HepG2 (cell line): ENCODE data around the gene CEP20. TPM values are rescaled to one million over a fixed set of nuclear protein-coding genes. Genes with fewer than 3 reads are reported as not detected.

Source experiments
- AGO2 ChIP-seq: fragments of 200-400 bp; formaldehyde crosslinking; optimal IDR thresholded peaks from 2 replicates; pipeline ENCODE3; 2017; ENCODE audit warnings: mild to moderate bottlenecking, low read depth, low read length, moderate library complexity
- ARHGAP35 ChIP-seq: sonication (generic); formaldehyde crosslinking; IDR thresholded peaks from 2 replicates; pipeline ENCODE4 v1.9.0; 2022; ENCODE audit warnings: mild to moderate bottlenecking, inconsistent platforms, moderate library complexity, missing genetic modification reagents, borderline replicate concordance
- CCAR2 ChIP-seq: fragments of 200-400 bp; formaldehyde crosslinking; optimal IDR thresholded peaks from 2 replicates; pipeline ENCODE3; 2018; ENCODE audit warnings: low read depth, mild to moderate bottlenecking, low read length, moderate library complexity
- EHMT2 ChIP-seq: fragments of 200-600 bp; sonication (generic); IDR thresholded peaks from 2 replicates; pipeline ENCODE4 v1.7.0; 2017; ENCODE audit warnings: antibody characterized with exemption, low read depth, low read length, borderline replicate concordance
- FOXM1 ChIP-seq: sonication (generic); formaldehyde crosslinking; IDR thresholded peaks from 2 replicates; pipeline ENCODE4 v1.5.0; 2020; ENCODE audit warnings: missing genetic modification reagents
- GLI4 ChIP-seq: sonication (generic); formaldehyde crosslinking; IDR thresholded peaks from 2 replicates; pipeline ENCODE4 v1.5.1; 2020; ENCODE audit warnings: missing genetic modification reagents, mild to moderate bottlenecking, moderate library complexity, borderline replicate concordance
- GTF3A ChIP-seq: sonication (generic); formaldehyde crosslinking; conservative IDR thresholded peaks from 2 replicates; pipeline ENCODE4 v1.4.0; 2020; ENCODE audit warnings: mild to moderate bottlenecking, missing genetic modification reagents
- HDAC2 ChIP-seq: sonication (generic); formaldehyde crosslinking; IDR thresholded peaks from 2 replicates; pipeline ENCODE4 v1.4.0; 2020; ENCODE audit warnings: missing genetic modification reagents
- HNF4A ChIP-seq: sonication (generic); formaldehyde crosslinking; IDR thresholded peaks from 2 replicates; pipeline ENCODE4 v1.4.0; 2020; ENCODE audit warnings: missing genetic modification reagents
- KDM2A ChIP-seq: sonication (generic); formaldehyde crosslinking; IDR thresholded peaks from 2 replicates; pipeline ENCODE4 v1.4.0; 2020; ENCODE audit warnings: low read depth, missing genetic modification reagents, borderline replicate concordance
- NFYC ChIP-seq: IDR thresholded peaks from 2 replicates; pipeline ENCODE4 v1.6.1; 2016; ENCODE audit warnings: missing genetic modification reagents, missing compliant biosample characterization
- ONECUT2 ChIP-seq: sonication (generic); formaldehyde crosslinking; IDR thresholded peaks from 2 replicates; pipeline ENCODE4 v1.4.0; 2020; ENCODE audit warnings: missing genetic modification reagents
- PHF5A ChIP-seq: IDR thresholded peaks from one replicate; pipeline ENCODE4 v1.6.1; 2018; ENCODE audit warnings: low read depth, missing genetic modification reagents; ENCODE audit not compliant: unreplicated experiment
- RAD51 ChIP-seq: fragments of 450-650 bp; IDR thresholded peaks from 2 replicates; pipeline ENCODE4 v1.6.1; 2016; ENCODE audit warnings: borderline replicate concordance
- ZBED4 ChIP-seq: sonication (generic); formaldehyde crosslinking; IDR thresholded peaks from 2 replicates; pipeline ENCODE4 v1.4.0; 2020; ENCODE audit warnings: missing genetic modification reagents, borderline replicate concordance
- ZMYM2 ChIP-seq: sonication (generic); formaldehyde crosslinking; IDR thresholded peaks from 2 replicates; pipeline ENCODE4 v1.8.0; 2022; ENCODE audit warnings: mild to moderate bottlenecking, missing genetic modification reagents
- ZNF180 ChIP-seq: sonication (generic); formaldehyde crosslinking; IDR thresholded peaks from 2 replicates; pipeline ENCODE4 v1.4.0; 2020; ENCODE audit warnings: low read depth, missing genetic modification reagents, borderline replicate concordance
- ZNF264 ChIP-seq: sonication (generic); formaldehyde crosslinking; IDR thresholded peaks from 2 replicates; pipeline ENCODE4 v1.4.0; 2020; ENCODE audit warnings: missing genetic modification reagents
- ZNF780A ChIP-seq: sonication (generic); formaldehyde crosslinking; IDR thresholded peaks from 2 replicates; pipeline ENCODE4 v1.8.0; 2022; ENCODE audit warnings: mild to moderate bottlenecking, missing genetic modification reagents, moderate library complexity
- polyA plus RNA-seq, 8 experiments: library from polyadenylated mRNA; depleted of rRNA in 3 of 8; stranded (reverse) in 7 of 8; unstranded in 1 of 8; fragments of >200 nt; fragmentation: Illumina TruSeq in 4 of 8; extraction: Trizol in 4 of 8; gene quantifications; 2 replicates each; pipeline versions ENCODE4 v1.2.1 to v1.2.3, GENCODE V29; 2011 to 2016; ENCODE audit warnings: low read depth in 4 of 8, missing spikeins in 1 of 8, mixed read lengths in 1 of 8; ENCODE audit not compliant: insufficient read depth in 1 of 8
- total RNA-seq, 5 experiments: library from RNA; depleted of rRNA; stranded (reverse); fragments of >200 nt; fragmentation: Illumina TruSeq; extraction: Trizol; gene quantifications; 2 replicates each; pipeline ENCODE4 v1.2.3, GENCODE V29; 2016; ENCODE audit warnings: low read depth in 1 of 5
- TF ChIP-seq, protein P1 (sequence below): sonication (generic); formaldehyde crosslinking; IDR thresholded peaks from 2 replicates; pipeline ENCODE4 v1.4.0; 2020; ENCODE audit warnings: missing genetic modification reagents
- TF ChIP-seq, protein P2 (sequence below), 2 experiments: fragments of 450-650 bp in 1 of 2; sonication (generic) in 1 of 2; formaldehyde crosslinking; IDR thresholded peaks; 2 replicates each; pipeline versions ENCODE4 v1.5.0 to v1.8.0; 2020 to 2022; ENCODE audit warnings: mild to moderate bottlenecking in 1 of 2, missing genetic modification reagents in 1 of 2
- TF ChIP-seq, protein P3 (sequence below): sonication (generic); formaldehyde crosslinking; IDR thresholded peaks from 2 replicates; pipeline ENCODE4 v1.5.1; 2020; ENCODE audit warnings: mild to moderate bottlenecking, missing genetic modification reagents, moderate library complexity

Gene CEP20
- total and polyA plus RNA-seq, 2 of the 13 experiments (the other 11 are each of a cell fraction or from before 2014, with no cell fraction given): 53.0 to 54.1 TPM

DNA sequence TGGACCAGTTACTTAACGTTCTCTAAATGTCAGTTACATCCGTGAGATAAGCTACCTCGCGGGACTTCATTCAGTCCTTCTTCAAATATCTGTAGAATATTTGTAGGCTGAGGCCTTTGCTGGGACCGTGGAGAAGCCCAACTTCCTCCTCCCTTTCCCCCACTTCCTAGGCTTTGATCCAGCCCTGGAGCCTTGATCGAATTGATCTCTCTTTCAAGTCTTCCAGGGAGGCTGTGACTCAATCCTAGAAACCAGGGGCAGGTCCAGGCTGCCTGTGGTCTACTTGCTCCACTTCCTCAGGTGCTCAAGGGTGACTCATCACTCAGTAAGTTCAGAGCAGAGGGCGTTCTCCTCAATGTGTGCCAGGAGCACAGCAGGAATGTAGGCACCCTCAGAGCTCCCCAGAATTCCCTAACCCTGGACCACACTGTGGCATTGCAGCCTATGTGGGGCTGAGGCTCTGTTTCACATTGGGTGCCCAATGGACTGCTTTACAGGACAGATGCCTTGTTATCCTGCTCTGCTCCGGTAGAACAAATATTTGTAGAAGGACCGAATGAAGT lies 11.2 kb upstream of the CEP20 start (continued):
- TF ChIP-seq, protein P1, sequence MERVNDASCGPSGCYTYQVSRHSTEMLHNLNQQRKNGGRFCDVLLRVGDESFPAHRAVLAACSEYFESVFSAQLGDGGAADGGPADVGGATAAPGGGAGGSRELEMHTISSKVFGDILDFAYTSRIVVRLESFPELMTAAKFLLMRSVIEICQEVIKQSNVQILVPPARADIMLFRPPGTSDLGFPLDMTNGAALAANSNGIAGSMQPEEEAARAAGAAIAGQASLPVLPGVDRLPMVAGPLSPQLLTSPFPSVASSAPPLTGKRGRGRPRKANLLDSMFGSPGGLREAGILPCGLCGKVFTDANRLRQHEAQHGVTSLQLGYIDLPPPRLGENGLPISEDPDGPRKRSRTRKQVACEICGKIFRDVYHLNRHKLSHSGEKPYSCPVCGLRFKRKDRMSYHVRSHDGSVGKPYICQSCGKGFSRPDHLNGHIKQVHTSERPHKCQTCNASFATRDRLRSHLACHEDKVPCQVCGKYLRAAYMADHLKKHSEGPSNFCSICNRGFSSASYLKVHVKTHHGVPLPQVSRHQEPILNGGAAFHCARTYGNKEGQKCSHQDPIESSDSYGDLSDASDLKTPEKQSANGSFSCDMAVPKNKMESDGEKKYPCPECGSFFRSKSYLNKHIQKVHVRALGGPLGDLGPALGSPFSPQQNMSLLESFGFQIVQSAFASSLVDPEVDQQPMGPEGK (CRISPR knock-in tag): no peak; the same call in 1 of the 2 replicates
- TF ChIP-seq CCAR2 (no peak), FOXM1 (CRISPR knock-in tag) (no peak), ZNF780A (no peak), AGO2 (no peak), HNF4A (peak; percentile 38; the same call in 1 of the 2 replicates), ZMYM2 (peak; percentile 25), ZNF264 (CRISPR knock-in tag) (no peak), RAD51 (no peak), HDAC2 (CRISPR knock-in tag) (peak; percentile 31; the same call in 1 of the 2 replicates), ZBED4 (CRISPR knock-in tag) (no peak; the same call in 1 of the 2 replicates), GLI4 (no peak), KDM2A (CRISPR knock-in tag) (peak; percentile 28; the same call in 1 of the 2 replicates), ZNF180 (no peak), PHF5A (CRISPR knock-in tag) (no peak), NFYC (CRISPR knock-in tag) (no peak), EHMT2 (no peak), GTF3A (CRISPR knock-in tag) (no peak), ARHGAP35 (no peak), ONECUT2 (CRISPR knock-in tag) (no peak)
- TF ChIP-seq, protein P2, sequence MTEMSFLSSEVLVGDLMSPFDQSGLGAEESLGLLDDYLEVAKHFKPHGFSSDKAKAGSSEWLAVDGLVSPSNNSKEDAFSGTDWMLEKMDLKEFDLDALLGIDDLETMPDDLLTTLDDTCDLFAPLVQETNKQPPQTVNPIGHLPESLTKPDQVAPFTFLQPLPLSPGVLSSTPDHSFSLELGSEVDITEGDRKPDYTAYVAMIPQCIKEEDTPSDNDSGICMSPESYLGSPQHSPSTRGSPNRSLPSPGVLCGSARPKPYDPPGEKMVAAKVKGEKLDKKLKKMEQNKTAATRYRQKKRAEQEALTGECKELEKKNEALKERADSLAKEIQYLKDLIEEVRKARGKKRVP (CRISPR knock-in tag; IDR thresholded peaks at IDR 0.05): no peak
- TF ChIP-seq, protein P3, sequence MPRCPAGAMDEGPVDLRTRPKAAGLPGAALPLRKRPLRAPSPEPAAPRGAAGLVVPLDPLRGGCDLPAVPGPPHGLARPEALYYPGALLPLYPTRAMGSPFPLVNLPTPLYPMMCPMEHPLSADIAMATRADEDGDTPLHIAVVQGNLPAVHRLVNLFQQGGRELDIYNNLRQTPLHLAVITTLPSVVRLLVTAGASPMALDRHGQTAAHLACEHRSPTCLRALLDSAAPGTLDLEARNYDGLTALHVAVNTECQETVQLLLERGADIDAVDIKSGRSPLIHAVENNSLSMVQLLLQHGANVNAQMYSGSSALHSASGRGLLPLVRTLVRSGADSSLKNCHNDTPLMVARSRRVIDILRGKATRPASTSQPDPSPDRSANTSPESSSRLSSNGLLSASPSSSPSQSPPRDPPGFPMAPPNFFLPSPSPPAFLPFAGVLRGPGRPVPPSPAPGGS (CRISPR knock-in tag): no peak
